GM04503 (cell line): ENCODE data around the gene UTS2B.
"Not testable (repeated sequence)": the region's sequence is repeated elsewhere in the genome, so short reads cannot be mapped to it uniquely, and the experiment has no call there.

ENCODE experiments used
- DNase-seq: peaks from one replicate; pipeline ENCODE4 v3.0.0-alpha.2; 2012; ENCODE audit warnings: low read depth

UTS2B gene

GRCh38 chr3:191280111-191280510, 50.2 kb downstream of the UTS2B start:
- DNase-seq: no peak

DNA sequence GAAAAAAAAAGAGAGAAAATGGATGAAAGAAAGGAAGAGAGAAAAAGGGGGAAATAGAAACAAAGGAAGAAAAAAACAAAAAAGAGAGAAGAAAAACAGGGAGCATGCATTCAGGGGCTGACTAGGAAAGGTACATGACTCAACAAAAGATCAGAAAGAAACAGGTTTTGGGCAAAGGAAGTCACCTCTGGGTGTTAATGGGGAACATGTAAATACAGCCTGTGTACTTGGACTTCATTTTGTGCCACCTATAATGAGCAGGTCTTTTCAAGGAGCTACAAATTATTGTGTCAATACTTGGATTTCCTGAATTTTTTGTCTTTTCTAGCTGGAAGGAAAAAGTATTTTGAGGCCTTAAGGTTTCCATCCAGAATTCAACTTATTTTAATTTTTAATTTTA, 54.6 kb downstream of the UTS2B start:
- no peak for DNase-seq

- not testable (repeated sequence) for DNase-seq
Observed at GRCh38 chr3:191275244-191275643, 55.1 kb downstream of the UTS2B start.

GRCh38 chr3:191269289-191270085, 60.8 kb downstream of the UTS2B start:
- no peak for DNase-seq

DNA sequence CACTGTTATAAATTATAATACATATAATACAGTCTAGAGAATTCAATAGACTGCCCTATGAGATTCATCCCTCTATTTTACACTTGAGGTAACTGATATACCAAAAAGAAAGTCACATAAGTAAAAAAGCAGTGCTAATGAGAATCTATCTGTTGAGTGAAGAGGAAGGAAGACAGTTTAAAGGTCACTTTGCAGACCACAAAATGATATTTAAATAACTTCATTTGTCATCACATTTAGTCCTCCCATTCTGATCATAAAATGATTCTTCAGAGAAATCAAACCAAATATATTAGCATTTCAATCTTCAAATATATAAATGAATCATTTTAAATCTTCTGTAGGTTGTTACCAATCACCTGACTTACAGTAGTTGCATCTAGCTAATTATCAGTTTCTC, 61.6 kb downstream of the UTS2B start:
- DNase-seq: no peak

DNA sequence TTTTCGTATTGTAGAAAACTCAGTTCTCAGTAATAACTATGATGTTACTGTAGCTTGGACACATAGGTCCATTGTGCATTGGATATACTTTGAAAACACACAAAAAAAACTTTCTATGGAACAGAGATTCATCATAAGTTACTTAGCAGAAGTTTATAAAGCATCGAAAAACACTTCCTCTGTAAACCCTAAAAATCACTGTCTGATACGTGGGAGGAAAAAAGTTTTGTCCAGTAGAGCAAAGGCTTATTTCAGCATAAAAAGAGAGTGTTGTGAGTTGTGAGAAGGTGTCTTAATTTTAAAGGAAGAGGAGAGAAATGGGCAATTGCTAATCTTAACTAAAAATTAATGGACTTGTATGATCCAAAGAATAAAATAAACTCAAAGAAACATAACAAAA, 66.5 kb downstream of the UTS2B start:
- DNase-seq: no peak

DNA sequence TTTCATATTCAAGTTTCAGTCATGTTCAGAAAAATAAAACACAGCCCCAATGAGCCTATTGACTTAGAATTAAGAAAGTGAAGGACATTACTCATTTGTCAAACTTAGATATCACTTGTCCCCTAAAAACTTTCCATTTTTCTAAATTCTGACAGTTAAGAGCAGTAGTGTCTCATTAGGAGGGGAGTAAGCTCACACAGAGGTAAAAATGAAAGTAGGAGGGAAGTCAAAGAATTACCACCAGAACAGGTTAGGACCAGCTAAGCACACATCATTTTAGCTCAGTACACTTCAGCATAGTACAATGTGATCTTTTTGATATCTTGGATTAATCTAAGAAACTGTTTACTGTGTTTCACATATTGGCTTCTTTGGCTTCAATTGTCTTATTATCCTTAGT, 67.0 kb downstream of the UTS2B start:
- no peak for DNase-seq

GRCh38 chr3:191262650-191263049, 67.7 kb downstream of the UTS2B start:
- no peak for DNase-seq

- no peak for DNase-seq
Observed at GRCh38 chr3:191261304-191261638, 69.1 kb downstream of the UTS2B start.

DNA sequence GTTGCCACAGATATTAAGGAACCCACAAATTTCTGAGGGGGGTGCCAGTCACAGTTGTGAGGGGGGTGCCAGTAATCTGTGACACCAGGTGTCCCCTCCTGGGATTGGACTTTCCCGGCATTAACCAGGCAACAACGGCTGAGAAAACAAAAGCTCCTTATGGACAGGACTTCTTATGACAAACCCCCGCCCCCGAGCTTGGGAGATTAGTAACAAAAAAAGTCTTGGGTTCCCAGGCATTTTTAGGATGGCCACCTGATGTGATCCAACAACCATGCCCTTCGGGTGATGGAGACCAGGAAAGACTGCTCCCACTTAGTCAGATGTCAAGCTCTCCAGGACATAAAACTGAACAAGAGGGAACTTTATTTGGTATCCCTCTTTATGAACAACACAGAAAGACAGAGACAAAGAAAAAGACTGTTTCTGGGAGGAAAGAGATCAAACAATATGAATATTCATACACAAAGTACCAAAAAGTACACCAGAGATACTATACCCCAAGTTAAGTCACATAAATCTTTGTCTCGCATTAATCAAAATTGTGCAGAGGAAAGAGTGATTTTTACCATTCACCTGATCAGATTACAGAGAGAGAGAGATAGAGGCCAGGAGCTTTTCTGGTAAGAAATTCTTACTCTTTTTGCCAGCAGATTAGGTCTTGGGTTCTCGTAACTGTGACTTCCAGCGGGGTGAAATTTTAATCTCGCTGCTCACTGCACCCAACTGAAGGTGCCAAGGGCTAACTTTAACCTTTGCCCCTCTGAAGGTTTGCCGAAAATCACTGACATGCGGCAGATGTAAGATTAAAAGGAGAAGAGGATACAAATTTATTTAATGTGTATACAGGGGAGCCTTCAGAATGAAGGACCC, 69.7 kb downstream of the UTS2B start:
- DNase-seq: no peak

DNA sequence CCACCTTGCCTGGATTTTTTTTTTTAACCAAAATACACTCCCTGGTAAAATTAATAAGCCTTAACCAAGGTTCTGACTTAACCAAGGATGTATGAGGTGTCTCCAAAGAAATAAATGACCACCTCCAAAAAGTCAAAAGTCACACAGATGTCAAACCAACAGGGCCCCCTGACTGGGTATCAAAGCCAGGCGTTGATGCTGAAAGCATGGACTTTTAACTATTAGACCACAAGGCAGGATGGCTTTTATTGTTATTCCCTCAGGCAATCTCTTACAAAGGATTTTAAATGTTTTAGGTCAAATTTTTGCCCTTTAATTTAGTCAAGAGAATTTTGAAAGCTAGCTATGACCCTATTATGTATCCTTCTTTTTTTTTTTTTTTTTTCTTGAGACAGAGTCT, 70.8 kb downstream of the UTS2B start:
- no peak for DNase-seq

DNA sequence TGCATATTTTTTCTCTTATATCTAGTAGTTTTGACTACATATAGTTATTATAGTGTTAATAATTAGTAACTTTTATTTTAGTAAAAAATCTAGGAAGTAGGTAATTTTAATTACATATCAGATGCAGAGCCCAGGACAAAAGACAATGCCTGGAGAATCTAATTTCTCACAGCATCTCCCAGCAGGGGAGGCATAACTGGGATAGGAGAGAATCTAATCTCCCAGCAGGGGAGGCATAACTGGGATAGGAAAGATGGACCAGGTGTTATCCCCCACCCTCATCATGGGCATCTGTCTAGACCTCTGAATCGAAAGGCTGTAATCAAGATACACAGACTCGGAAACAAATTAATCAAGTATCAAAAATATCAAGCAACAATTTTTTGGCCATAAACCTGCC, 73.0 kb downstream of the UTS2B start:
- DNase-seq: no peak

GRCh38 chr3:191256405-191256804, 73.9 kb downstream of the UTS2B start:
- no peak for DNase-seq

DNA sequence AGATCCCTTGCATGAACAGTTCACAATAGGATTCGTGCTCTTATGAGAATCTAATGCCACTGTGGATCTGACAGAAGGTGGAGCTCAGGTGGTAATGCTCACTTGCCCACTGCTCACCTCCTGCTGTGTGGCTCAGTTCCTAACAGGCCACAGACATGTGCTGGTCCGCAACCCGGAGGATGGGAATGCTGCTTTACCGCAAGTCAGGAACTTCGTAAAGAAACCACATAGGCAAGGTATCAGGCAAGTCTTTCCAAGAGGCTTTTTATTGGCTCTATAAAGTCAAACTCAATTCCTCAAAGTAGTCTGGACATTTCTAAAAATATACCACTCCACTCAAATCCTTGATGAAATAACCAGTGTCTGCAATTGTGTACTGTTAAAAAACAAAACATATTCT, 75.2 kb downstream of the UTS2B start:
- no peak for DNase-seq

GRCh38 chr3:191254098-191254873, 76.0 kb downstream of the UTS2B start:
- DNase-seq: no peak

- DNase-seq: no peak
Observed at GRCh38 chr3:191253089-191253799, 77.1 kb downstream of the UTS2B start.

DNA sequence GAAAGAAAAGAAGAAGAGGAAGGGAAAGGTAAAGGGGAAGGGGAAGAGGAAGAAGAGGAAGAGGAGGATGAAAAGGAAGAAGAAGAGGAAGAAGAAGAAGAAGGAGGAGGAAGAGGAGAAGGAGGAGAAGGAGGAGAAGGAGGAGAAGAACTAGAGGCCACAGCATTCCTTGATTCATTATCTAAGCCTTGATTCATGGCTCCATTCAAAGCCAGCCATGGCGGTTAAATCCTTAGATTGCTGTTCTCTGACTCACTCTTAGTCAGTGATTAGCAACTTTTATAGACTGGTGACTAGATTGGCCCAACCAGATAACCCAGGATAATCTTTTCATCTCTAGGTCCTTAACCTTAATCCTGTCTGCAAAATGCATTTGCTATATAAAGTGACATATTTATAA, 83.7 kb downstream of the UTS2B start:
- peak; percentile 59 for DNase-seq

- not testable (repeated sequence) for DNase-seq
Observed at GRCh38 chr3:191246034-191246433, 84.3 kb downstream of the UTS2B start.

GRCh38 chr3:191244242-191244867, 86.0 kb downstream of the UTS2B start:
- DNase-seq: no peak

DNA sequence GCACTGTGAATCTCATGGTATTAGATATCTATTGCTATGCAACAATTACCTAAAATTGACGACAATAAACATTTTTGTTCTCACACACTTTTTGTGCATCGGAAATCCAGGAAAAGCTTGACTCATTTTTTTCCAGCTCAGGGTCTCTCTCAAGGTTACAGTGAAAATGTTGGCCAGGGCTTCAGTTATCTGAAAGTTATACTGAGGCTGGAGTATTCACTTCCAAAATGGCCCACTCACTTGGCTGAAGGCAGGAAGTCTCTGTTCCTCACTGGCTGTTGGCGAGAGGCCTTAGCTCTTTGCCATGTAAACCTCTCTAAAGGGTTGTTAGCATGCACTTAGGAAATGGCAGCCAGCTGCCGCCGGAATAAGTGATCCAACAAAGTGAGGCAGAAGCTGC, 89.8 kb downstream of the UTS2B start:
- DNase-seq: no peak

- no peak for DNase-seq
Observed at GRCh38 chr3:191239407-191240031, 90.8 kb downstream of the UTS2B start.
